Endothelial cell of umbilical vein (primary cell): ENCODE results near the gene POM121C. TPM values are rescaled to one million over a fixed set of nuclear protein-coding genes. Genes with fewer than 3 reads are reported as not detected.
A peak's percentile ranks its signal among the peaks of the same experiment; 100 is the strongest.
"Not testable (repeated sequence)": the region's sequence is repeated elsewhere in the genome, so short reads cannot be mapped to it uniquely, and the experiment has no call there.

Source experiments
- BruUV-seq: library from RNA; stranded (reverse); fragments of 400-500 nt; replicated peaks from 2 replicates; lab custom pipeline; 2021; lab: Mats Ljungman, UMichigan
- CTCF ChIA-PET: fragments of 300-600, 350-600 bp; sonication (Branson Sonifier 250); formaldehyde crosslinking; loops from one replicate; lab custom pipeline; 2021; ENCODE audit warnings: antibody characterized with exemption, inconsistent platforms; lab: Charles Lee
- POLR2A ChIA-PET: fragments of 300-600, 350-600 bp; sonication (Branson Sonifier 250); formaldehyde crosslinking; loops from one replicate; lab custom pipeline; 2021; ENCODE audit warnings: antibody characterized with exemption, inconsistent platforms; lab: Charles Lee
- DNase-seq: peaks from one replicate; pipeline ENCODE4 v3.0.0-alpha.2; 2011; ENCODE audit warnings: low read depth, low spot score
- FAIRE-seq: peaks from 2 replicates; lab custom pipeline; 2011; peaks lifted over from hg19 to GRCh38; lab: Jason Lieb, UNC
- H2AFZ ChIP-seq: 2 replicates; pipeline ENCODE4 v1.6.0; 2012; ENCODE audit warnings: low read depth, low read length, control low read depth, inconsistent platforms
- H3K27ac ChIP-seq: 2 replicates; pipeline ENCODE4 v1.5.1; 2011; ENCODE audit warnings: low read depth, mild to moderate bottlenecking, control low read depth, low read length, moderate library complexity; ENCODE audit not compliant: insufficient read depth
- H3K27me3 ChIP-seq, 2 experiments: 2 replicates each; pipeline versions ENCODE4 v1.6.0 to v1.6.1; 2011; ENCODE audit warnings: low read length in 2 of 2, mixed read lengths in 1 of 2; ENCODE audit not compliant: control insufficient read depth in 2 of 2, insufficient read depth in 2 of 2
- H3K36me3 ChIP-seq, 2 experiments: 2 replicates in 1 of 2; 3 replicates in 1 of 2; pipeline ENCODE4 v1.5.1; 2011; ENCODE audit warnings: low read length in 2 of 2, mild to moderate bottlenecking in 1 of 2, moderate library complexity in 1 of 2; ENCODE audit not compliant: control insufficient read depth in 2 of 2, insufficient read depth in 2 of 2; ENCODE audit errors: extremely low read depth in 1 of 2
- H3K4me1 ChIP-seq: 3 replicates; pipeline ENCODE4 v1.5.1; 2011; ENCODE audit warnings: mild to moderate bottlenecking, low read length; ENCODE audit not compliant: control insufficient read depth, insufficient read depth; ENCODE audit errors: extremely low read depth
- H3K4me2 ChIP-seq: 2 replicates; pipeline ENCODE4 v1.6.1; 2011; ENCODE audit warnings: low read length, control low read depth, mixed read lengths; ENCODE audit not compliant: insufficient read depth
- H3K4me3 ChIP-seq, 3 experiments: fragments of 200-600 bp in 1 of 3; sonication (generic), shearing (Covaris generic) in 1 of 3; replicated peaks in 1 of 3; 2 replicates each; pipeline ENCODE4 v1.5.1; 2011 to 2016; ENCODE audit warnings: control low read depth in 3 of 3, low read length in 3 of 3, mild to moderate bottlenecking in 2 of 3, inconsistent platforms in 1 of 3, low read depth in 1 of 3, moderate library complexity in 1 of 3; ENCODE audit not compliant: insufficient read depth in 1 of 3
- H3K79me2 ChIP-seq: 2 replicates; pipeline ENCODE4 v1.6.0; 2012; ENCODE audit warnings: low read length, inconsistent platforms; ENCODE audit not compliant: control insufficient read depth, insufficient read depth
- H3K9ac ChIP-seq: replicated peaks from 2 replicates; pipeline ENCODE3; 2011; ENCODE audit warnings: low read length, control low read depth; ENCODE audit not compliant: insufficient read depth; ENCODE audit errors: extremely low read depth
- H3K9me1 ChIP-seq: replicated peaks from 3 replicates; pipeline ENCODE4 v1.6.0; 2011; ENCODE audit warnings: mild to moderate bottlenecking, low read length; ENCODE audit not compliant: control insufficient read depth, insufficient read depth; ENCODE audit errors: extremely low read depth
- H3K9me3 ChIP-seq: replicated peaks from 2 replicates; pipeline ENCODE4 v1.5.1; 2012; ENCODE audit warnings: low read length, inconsistent platforms; ENCODE audit not compliant: control insufficient read depth, insufficient read depth
- H4K20me1 ChIP-seq: replicated peaks from 2 replicates; pipeline ENCODE3; 2011; ENCODE audit warnings: mild to moderate bottlenecking, low read length; ENCODE audit not compliant: control insufficient read depth, insufficient read depth; ENCODE audit errors: extremely low read depth
- dilution Hi-C: fragments of 300-500 bp; cut with MboI; formaldehyde crosslinking; loops from one replicate; pipeline ENCODE4 v1.15.0; 2019; ENCODE audit warnings: low sequenced_read_pairs; ENCODE audit not compliant: extremely low pct_ligation_motif_present
- intact Hi-C: fragments of 100-400 bp; cut with micrococcal nuclease; formaldehyde crosslinking; loops from one replicate; pipeline ENCODE4 v1.10.0; 2022
- polyA plus RNA-seq, 4 experiments: library from polyadenylated mRNA; depleted of rRNA in 3 of 4; stranded (reverse) in 3 of 4; unstranded in 1 of 4; fragments of >200 nt; gene quantifications; 2 replicates each; pipeline versions ENCODE4 v1.2.1 to v1.2.3, GENCODE V29; 2011 to 2012; ENCODE audit warnings: missing spikeins in 1 of 4
- small RNA-seq: library from RNA; depleted of rRNA; stranded (forward); fragments of <200 nt; gene quantifications from one replicate; pipeline ENCODE3, GENCODE V24; 2012; ENCODE audit warnings: low replicate concordance, low read depth; ENCODE audit not compliant: insufficient read depth, insufficient read length
- total RNA-seq: library from RNA; stranded (reverse); gene quantifications from 2 replicates; pipeline ENCODE4 v1.2.3, GENCODE V29; 2021

Gene POM121C
- total and polyA plus RNA-seq, 2 donors (not counting 3 experiments of a cell fraction or from before 2014, with no cell fraction given) = 15.4 to 45.6 TPM

DNA sequence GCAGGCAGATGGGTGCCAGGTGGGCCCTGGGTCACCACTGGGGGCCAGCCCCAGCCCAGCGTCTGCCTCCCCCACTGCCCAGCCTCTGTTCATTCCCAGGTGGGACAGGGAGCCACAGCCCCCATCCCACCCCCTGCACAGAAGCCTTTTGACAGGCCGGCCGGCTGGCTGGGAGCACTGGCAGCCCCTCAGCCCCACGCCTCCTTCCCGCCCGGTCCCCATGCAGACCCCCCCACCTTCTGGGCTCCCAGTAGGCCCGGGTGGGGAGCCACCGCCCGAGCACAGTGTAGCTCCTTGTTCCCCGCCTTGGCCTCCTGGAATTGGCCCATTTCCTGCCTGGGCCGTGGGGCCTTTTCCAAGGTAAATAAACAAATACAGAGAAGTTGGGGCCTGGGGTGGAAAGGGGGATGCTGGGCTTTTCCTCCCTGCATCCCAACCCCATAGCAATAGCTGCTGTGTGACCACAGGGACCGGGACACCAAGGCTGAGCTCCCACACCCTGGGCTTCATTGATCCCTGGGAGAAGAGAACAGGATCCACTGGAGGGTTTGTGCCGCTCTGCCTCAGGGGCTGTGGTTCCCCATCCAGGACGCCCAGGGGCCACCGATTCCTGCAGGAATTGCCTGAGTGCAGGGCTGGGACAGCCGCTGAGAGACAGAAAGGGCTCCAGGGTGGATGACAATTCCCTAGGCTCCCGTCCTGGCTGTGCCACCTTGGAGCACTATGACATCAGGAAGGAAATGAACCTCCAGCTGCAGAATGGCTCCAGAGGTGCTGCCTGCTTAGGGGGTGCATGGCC lies 111.4 kb downstream of the POM121C start:
- intact Hi-C loops, H4K20me1 ChIP-seq, CTCF ChIA-PET, H3K9ac ChIP-seq, H2AFZ ChIP-seq, H3K4me1 ChIP-seq, dilution Hi-C loops, H3K9me1 ChIP-seq, DNase-seq, H3K36me3 ChIP-seq, H3K9me3 ChIP-seq, H3K27ac ChIP-seq, H3K27me3 ChIP-seq, H3K4me2 ChIP-seq, H3K79me2 ChIP-seq, H3K4me3 ChIP-seq, POLR2A ChIA-PET, BruUV-seq: not testable (repeated sequence)
- peak; percentile 31 for FAIRE-seq

DNA sequence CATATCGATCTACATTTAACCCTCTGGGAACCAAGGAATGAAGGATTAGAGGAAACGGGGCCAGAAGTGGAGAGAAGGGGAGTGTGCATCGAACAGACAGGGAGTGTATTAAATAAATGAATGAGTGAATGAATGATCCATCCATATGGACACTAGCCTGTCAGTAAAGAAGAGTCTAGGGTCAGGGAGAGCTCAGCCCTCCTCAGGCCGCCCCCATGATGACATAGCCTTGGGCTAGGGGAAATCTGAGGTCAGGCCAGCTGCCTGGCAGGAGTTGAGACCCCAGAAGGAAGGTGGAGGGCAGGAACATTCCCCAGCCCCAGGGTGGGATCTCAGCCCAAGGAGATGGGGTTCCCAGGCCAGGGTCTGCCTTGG lies 112.0 kb downstream of the POM121C start:
- H2AFZ ChIP-seq, H3K27ac ChIP-seq, POLR2A ChIA-PET, H3K36me3 ChIP-seq, dilution Hi-C loops, H3K27me3 ChIP-seq, H3K4me3 ChIP-seq, BruUV-seq, H3K79me2 ChIP-seq, FAIRE-seq, H3K9ac ChIP-seq, DNase-seq, H3K4me2 ChIP-seq, H3K9me3 ChIP-seq, H3K9me1 ChIP-seq, H4K20me1 ChIP-seq, CTCF ChIA-PET, intact Hi-C loops, H3K4me1 ChIP-seq: not testable (repeated sequence)

DNA sequence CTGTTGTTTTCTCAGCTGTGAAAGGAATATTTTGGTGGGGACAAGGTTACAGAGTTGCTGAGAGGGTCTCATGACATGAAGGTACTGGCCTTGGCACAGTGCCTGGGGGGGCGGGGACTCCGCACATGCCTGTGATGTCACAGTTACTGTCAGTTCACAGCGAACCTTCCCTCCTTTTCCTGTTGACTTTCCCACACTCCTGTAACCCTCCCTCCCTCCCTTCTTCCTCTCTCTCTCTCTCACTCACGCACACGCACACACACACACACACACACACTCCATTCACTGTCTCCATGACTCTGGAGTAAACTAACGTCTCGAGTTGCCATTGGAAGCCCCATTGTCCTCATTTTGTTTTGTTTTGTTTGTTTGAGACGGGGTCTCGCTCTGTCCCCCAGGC lies 118.8 kb downstream of the POM121C start:
- dilution Hi-C loops, H3K36me3 ChIP-seq, H4K20me1 ChIP-seq, H3K4me3 ChIP-seq, H3K4me2 ChIP-seq, POLR2A ChIA-PET, H3K4me1 ChIP-seq, H3K27ac ChIP-seq, intact Hi-C loops, H3K9ac ChIP-seq, BruUV-seq, H3K9me1 ChIP-seq, DNase-seq, H3K9me3 ChIP-seq, H3K27me3 ChIP-seq, H3K79me2 ChIP-seq, FAIRE-seq, CTCF ChIA-PET, H2AFZ ChIP-seq: not testable (repeated sequence)

Small RNA genes lying within 50 kb of the gene (small RNA-seq; reads per million reads assigned to genes)
- gene AC211429.1 (not detected), gene RF00019 (not detected)

Other genes with a start within 250 kb of the POM121C start
- gene TRIM73, start 90.7 kb downstream of the POM121C start, total RNA-seq = 1.2 and 2.0 TPM in 2 replicates
- gene TRIM73, start 90.7 kb downstream of the POM121C start, polyA plus RNA-seq = 0.89 and 1.6 TPM in 2 replicates
- gene SPDYE5, start 6.0 kb upstream of the POM121C start, total RNA-seq = 0.16 TPM in 1 of 2 replicates, not detected in the other
- 0.05 TPM in 1 of 2 replicates, not detected in the other for gene SPDYE5, start 6.0 kb upstream of the POM121C start, polyA plus RNA-seq